Activated naive CD8-positive, alpha-beta T cell treated with anti-CD3 and anti-CD28 coated beads for 36 hours (primary cell): Measurements from ENCODE around the gene TCF4. TPM values are rescaled to one million over a fixed set of nuclear protein-coding genes. Genes with fewer than 3 reads are reported as not detected.

ENCODE experiments used
- DNase-seq: peaks from one replicate; pipeline ENCODE4 v3.0.0; 2021
- H3K27ac Mint-ChIP-seq: one replicate; pipeline ENCODE4 v1.8.0; 2022; ENCODE audit warnings: mild to moderate bottlenecking, moderate library complexity, mixed read lengths
- H3K27me3 Mint-ChIP-seq: one replicate; pipeline ENCODE4 v1.8.0; 2022; ENCODE audit warnings: mild to moderate bottlenecking, mixed read lengths
- H3K36me3 Mint-ChIP-seq: one replicate; pipeline ENCODE4 v1.8.0; 2021; ENCODE audit warnings: mild to moderate bottlenecking, mixed read lengths
- H3K4me1 Mint-ChIP-seq: one replicate; pipeline ENCODE4 v1.8.0; 2021; ENCODE audit warnings: mixed read lengths
- H3K4me3 Mint-ChIP-seq: one replicate; pipeline ENCODE4 v1.8.0; 2022; ENCODE audit warnings: mild to moderate bottlenecking, moderate library complexity, mixed read lengths
- H3K9me3 Mint-ChIP-seq: one replicate; pipeline ENCODE4 v1.8.0; 2022; ENCODE audit warnings: mixed read lengths
- total RNA-seq, 2 experiments: library from RNA; stranded (reverse); gene quantifications; one replicate each; pipeline ENCODE4 v1.2.3, GENCODE V29; 2021

Gene TCF4
- total RNA-seq, 2 experiments from 2014 or later: 1.3 to 1.4 TPM

DNA sequence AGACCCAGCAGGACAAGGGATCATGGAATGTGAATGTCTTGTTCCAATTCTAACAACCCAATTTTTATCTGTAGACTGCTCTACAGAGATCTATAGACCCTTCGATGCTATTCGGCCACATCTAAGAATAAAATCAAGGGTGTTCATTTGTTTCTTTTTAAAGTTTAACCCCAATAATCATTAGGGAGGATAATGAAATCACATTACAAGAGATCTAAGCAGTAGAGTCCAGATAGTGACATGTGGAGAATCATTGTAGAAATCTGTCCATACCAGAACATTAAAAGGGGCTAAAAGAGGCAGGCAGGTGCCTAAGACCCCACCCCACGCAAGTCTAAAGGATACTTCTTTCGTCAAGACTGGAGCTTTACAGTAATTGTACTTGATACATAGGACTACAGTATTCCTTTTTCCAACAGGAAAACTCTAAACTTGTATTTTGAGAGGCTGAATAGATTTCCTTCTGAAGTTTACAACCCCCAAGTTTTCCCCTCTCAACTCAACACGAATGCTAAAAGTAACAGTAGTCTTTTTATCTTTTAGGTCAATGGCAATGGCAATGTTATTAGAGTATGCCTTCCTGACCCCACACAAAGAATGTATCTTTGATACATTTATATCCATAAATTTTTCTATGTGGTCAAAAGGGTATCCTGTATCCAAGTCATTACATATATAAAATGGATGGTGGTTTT, 183.7 kb downstream of the TCF4 start:
- Mint-ChIP-seq H3K27ac (no peak overlapping the region), H3K36me3 (no peaks in the 10 kb centered on the region), H3K9me3 (no peaks in the 10 kb centered on the region), H3K4me1 (peaks cover 8% of the 10 kb centered on the region), H3K27me3 (peaks cover 9% of the 10 kb centered on the region), H3K4me3 (no peak overlapping the region)
- no peak for DNase-seq

GRCh38 chr18:55403421-55403949, 184.5 kb downstream of the TCF4 start:
- H3K4me1 Mint-ChIP-seq: peaks cover 8% of the 10 kb centered on the region
- H3K27ac Mint-ChIP-seq: no peak overlapping the region
- H3K4me3 Mint-ChIP-seq: no peak overlapping the region
- no peak for DNase-seq
- no peaks in the 10 kb centered on the region for H3K9me3 Mint-ChIP-seq
- H3K36me3 Mint-ChIP-seq: no peaks in the 10 kb centered on the region
- H3K27me3 Mint-ChIP-seq: peaks cover 9% of the 10 kb centered on the region

- DNase-seq: no peak
- H3K36me3 Mint-ChIP-seq: no peaks in the 10 kb centered on the region
- no peak overlapping the region for H3K4me3 Mint-ChIP-seq
- H3K27ac Mint-ChIP-seq: no peak overlapping the region
- peaks cover 9% of the 10 kb centered on the region for H3K27me3 Mint-ChIP-seq
- H3K9me3 Mint-ChIP-seq: no peaks in the 10 kb centered on the region
- peaks cover 8% of the 10 kb centered on the region for H3K4me1 Mint-ChIP-seq
Observed at GRCh38 chr18:55402731-55403405, 185.1 kb downstream of the TCF4 start.

DNA sequence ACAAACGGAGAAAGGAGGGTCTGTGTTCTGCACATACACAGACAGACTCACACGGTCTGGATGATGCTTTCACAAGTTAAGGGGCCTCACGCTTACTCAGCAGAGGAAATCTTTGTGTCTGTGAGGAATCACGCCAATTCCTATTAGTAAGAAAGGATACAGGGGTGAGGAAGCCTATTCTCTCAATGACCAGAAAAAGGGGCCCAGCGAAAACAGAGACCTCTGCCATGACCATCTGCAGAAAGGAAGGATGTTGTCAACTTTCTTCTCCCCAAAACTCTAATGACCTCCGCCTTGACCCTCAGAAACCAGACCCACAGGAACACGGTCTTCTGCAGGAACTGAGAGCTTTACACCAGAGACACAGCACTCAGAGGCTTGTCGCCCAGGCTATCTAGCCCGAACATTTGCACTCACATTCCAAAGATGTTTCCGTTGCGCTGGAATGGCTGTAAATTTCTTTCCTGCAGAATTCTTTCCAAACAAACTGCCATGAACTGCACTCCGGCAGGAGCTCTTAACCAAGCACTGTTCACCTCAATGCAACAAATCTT, 186.3 kb downstream of the TCF4 start:
- no peaks in the 10 kb centered on the region for H3K9me3 Mint-ChIP-seq
- no peak for DNase-seq
- H3K4me3 Mint-ChIP-seq: no peak overlapping the region
- H3K4me1 Mint-ChIP-seq: peaks cover 8% of the 10 kb centered on the region
- H3K27ac Mint-ChIP-seq: no peak overlapping the region
- H3K27me3 Mint-ChIP-seq: peaks cover 9% of the 10 kb centered on the region
- no peaks in the 10 kb centered on the region for H3K36me3 Mint-ChIP-seq

GRCh38 chr18:55400590-55401541, 187.1 kb downstream of the TCF4 start:
- Mint-ChIP-seq H3K27ac (no peak overlapping the region), H3K9me3 (no peaks in the 10 kb centered on the region)

GRCh38 chr18:55400081-55400480, 187.9 kb downstream of the TCF4 start:
- Mint-ChIP-seq H3K4me1 (peaks cover 4% of the 10 kb centered on the region), H3K27me3 (peaks cover 9% of the 10 kb centered on the region), H3K4me3 (no peak overlapping the region), H3K36me3 (no peaks in the 10 kb centered on the region), H3K9me3 (no peaks in the 10 kb centered on the region), H3K27ac (no peak overlapping the region)
- DNase-seq: no peak

More at GRCh38 chr18:55400590-55401541, 187.1 kb downstream of the TCF4 start:
- Mint-ChIP-seq H3K4me3 (no peak overlapping the region), H3K27me3 (peaks cover 9% of the 10 kb centered on the region), H3K4me1 (peaks cover 6% of the 10 kb centered on the region), H3K36me3 (no peaks in the 10 kb centered on the region)
- no peak for DNase-seq

DNA sequence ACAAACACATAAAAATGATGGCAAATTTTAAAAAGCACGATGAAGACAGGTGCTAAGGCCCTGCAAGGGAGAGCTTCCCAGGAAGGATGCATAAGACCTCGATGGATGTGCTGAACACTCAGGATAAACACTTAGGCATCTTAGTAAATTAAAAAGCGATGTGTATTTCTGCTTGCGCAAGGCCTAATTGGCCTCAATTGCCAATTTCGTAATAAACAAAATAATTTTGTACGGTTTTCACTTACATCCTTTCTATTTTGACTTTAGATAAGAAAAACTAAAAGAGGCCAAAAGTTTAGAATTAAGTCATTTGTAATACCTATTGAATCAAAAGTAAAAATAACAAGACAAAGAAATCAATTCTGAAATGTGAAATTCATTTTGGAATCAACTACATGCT, 189.1 kb downstream of the TCF4 start:
- Mint-ChIP-seq H3K27me3 (peaks cover 5% of the 10 kb centered on the region), H3K4me3 (no peak overlapping the region), H3K36me3 (no peaks in the 10 kb centered on the region), H3K27ac (no peak overlapping the region), H3K4me1 (peaks cover 1% of the 10 kb centered on the region), H3K9me3 (no peaks in the 10 kb centered on the region)
- DNase-seq: no peak

GRCh38 chr18:55396979-55397378, 191.0 kb downstream of the TCF4 start:
- H3K9me3 Mint-ChIP-seq: no peaks in the 10 kb centered on the region
- H3K27me3 Mint-ChIP-seq: no peaks in the 10 kb centered on the region
- no peak overlapping the region for H3K4me3 Mint-ChIP-seq
- peaks cover 1% of the 10 kb centered on the region for H3K4me1 Mint-ChIP-seq
- DNase-seq: no peak
- H3K36me3 Mint-ChIP-seq: no peaks in the 10 kb centered on the region
- no peak overlapping the region for H3K27ac Mint-ChIP-seq

DNA sequence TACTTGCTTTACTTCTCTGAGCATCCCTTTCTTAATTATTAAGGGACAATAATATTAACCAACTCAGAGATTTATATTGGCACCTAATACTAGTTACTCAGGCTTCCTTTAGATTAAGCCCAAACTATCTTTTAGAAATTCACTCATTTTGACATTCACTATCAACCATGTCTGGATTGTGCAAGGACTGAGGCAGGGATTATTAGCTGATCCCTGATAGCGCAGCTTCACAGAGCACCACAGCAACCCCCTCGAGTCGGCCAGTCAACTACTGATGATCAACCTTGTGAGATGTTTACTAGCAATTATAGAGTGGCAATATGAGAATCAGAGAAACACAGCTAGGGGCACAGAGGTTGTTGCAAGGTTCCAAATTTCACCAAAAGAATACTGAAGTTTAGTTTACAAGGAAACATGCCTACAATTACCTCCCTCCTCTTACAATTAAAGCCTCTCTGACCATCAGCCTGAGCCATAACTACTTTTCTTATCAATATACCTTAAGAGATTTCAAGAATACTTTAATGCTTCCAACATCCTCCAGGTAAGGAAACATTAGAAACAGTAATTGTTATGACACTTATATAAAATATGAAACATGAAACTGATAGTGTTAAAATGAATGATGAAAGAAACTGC, 191.6 kb downstream of the TCF4 start:
- no peak for DNase-seq
- Mint-ChIP-seq H3K9me3 (no peaks in the 10 kb centered on the region), H3K4me1 (peaks cover 1% of the 10 kb centered on the region), H3K27ac (no peak overlapping the region), H3K36me3 (no peaks in the 10 kb centered on the region), H3K4me3 (no peak overlapping the region), H3K27me3 (no peaks in the 10 kb centered on the region)

- H3K27ac Mint-ChIP-seq: no peak overlapping the region
- no peak for DNase-seq
- H3K27me3 Mint-ChIP-seq: no peaks in the 10 kb centered on the region
- H3K4me3 Mint-ChIP-seq: no peak overlapping the region
- H3K9me3 Mint-ChIP-seq: no peaks in the 10 kb centered on the region
- no peaks in the 10 kb centered on the region for H3K36me3 Mint-ChIP-seq
- peaks cover 1% of the 10 kb centered on the region for H3K4me1 Mint-ChIP-seq
Observed at GRCh38 chr18:55395799-55396198, 192.2 kb downstream of the TCF4 start.

DNA sequence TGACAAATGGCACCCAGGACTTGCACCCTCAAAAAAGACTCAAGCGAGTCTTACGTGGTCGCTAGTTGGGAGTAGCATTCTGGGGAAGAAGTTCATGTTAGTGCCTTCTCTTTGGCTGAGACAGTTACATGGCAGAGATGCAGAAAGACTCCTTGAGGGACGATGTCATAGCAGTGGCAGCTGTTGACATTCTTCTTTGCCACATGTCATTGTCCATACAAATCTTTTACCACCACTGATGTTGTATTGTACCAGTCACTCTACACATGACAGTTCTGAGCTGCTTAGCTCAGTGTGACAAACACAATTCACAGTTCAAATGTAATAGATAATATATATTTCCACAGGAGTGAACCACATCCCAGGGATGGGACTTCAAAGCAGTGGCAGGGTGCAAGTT, 197.1 kb downstream of the TCF4 start:
- no peaks in the 10 kb centered on the region for H3K4me1 Mint-ChIP-seq
- no peaks in the 10 kb centered on the region for H3K27me3 Mint-ChIP-seq
- H3K36me3 Mint-ChIP-seq: no peaks in the 10 kb centered on the region
- H3K9me3 Mint-ChIP-seq: no peaks in the 10 kb centered on the region
- H3K27ac Mint-ChIP-seq: no peak overlapping the region
- no peak for DNase-seq
- H3K4me3 Mint-ChIP-seq: no peak overlapping the region

GRCh38 chr18:55387139-55387984, 200.6 kb downstream of the TCF4 start:
- no peaks in the 10 kb centered on the region for H3K27me3 Mint-ChIP-seq
- no peaks in the 10 kb centered on the region for H3K4me1 Mint-ChIP-seq
- H3K9me3 Mint-ChIP-seq: peaks cover 2% of the 10 kb centered on the region
- no peak for DNase-seq
- no peaks in the 10 kb centered on the region for H3K36me3 Mint-ChIP-seq
- H3K27ac Mint-ChIP-seq: no peak overlapping the region
- H3K4me3 Mint-ChIP-seq: no peak overlapping the region

- DNase-seq: no peak
- no peaks in the 10 kb centered on the region for H3K4me1 Mint-ChIP-seq
- H3K27me3 Mint-ChIP-seq: no peaks in the 10 kb centered on the region
- no peak overlapping the region for H3K27ac Mint-ChIP-seq
- no peaks in the 10 kb centered on the region for H3K36me3 Mint-ChIP-seq
- no peak overlapping the region for H3K4me3 Mint-ChIP-seq
- peaks cover 2% of the 10 kb centered on the region for H3K9me3 Mint-ChIP-seq
Observed at GRCh38 chr18:55386545-55386944, 201.4 kb downstream of the TCF4 start.

- Mint-ChIP-seq H3K4me1 (no peaks in the 10 kb centered on the region), H3K4me3 (no peak overlapping the region), H3K36me3 (no peaks in the 10 kb centered on the region), H3K27ac (no peak overlapping the region), H3K9me3 (peaks cover 2% of the 10 kb centered on the region), H3K27me3 (no peaks in the 10 kb centered on the region)
- no peak for DNase-seq
Observed at GRCh38 chr18:55385770-55386169, 202.2 kb downstream of the TCF4 start.
